ENCODE data around the gene MYCBPAP. TPM values are rescaled to one million over a fixed set of nuclear protein-coding genes. Genes with fewer than 3 reads are reported as not detected.
A peak's percentile ranks its signal among the peaks of the same experiment; 100 is the strongest.
"Not testable (repeated sequence)": the region's sequence is repeated elsewhere in the genome, so short reads cannot be mapped to it uniquely, and the experiment has no call there.

MYCBPAP gene
- total RNA-seq, 1 donor, result 0.86 TPM

DNA sequence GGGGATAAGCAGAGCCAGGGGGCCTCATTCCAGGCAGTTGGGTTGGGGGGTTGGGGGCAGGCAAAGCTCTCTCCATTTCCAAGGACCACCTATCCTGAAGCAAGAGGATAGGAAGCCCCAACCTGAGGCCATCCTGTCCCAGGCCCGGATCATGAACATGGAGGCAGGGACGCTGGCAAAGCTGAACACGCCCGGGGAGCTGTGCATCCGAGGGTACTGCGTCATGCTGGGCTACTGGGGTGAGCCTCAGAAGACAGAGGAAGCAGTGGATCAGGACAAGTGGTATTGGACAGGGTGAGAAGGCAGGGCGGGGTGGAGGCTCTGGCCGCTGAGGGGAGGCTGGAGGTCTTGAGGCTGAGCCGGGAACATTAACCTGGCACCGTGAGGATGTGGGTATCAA is 36.0 kb upstream of the MYCBPAP start:
- DNase-seq (ENCODE audit: low read depth), result no peak
- TF ChIP-seq CTCF (IDR thresholded peaks at IDR 0.05; ENCODE audit: insufficient read depth, low read depth, low read length), result no peak

GRCh38 chr17:50472761-50473161 is 35.5 kb upstream of the MYCBPAP start:
- peak; percentile 22 for DNase-seq (ENCODE audit: low read depth)
- TF ChIP-seq CTCF (IDR thresholded peaks at IDR 0.05; ENCODE audit: insufficient read depth, low read depth, low read length), result peak; percentile 47
- not testable (repeated sequence) for H3K4me3 ChIP-seq (ENCODE audit: low read depth, low read length)

More for the DNA sequence above, 36.0 kb upstream of the MYCBPAP start:
- H3K4me3 ChIP-seq (ENCODE audit: low read depth, low read length), result no peak overlapping the region

DNA sequence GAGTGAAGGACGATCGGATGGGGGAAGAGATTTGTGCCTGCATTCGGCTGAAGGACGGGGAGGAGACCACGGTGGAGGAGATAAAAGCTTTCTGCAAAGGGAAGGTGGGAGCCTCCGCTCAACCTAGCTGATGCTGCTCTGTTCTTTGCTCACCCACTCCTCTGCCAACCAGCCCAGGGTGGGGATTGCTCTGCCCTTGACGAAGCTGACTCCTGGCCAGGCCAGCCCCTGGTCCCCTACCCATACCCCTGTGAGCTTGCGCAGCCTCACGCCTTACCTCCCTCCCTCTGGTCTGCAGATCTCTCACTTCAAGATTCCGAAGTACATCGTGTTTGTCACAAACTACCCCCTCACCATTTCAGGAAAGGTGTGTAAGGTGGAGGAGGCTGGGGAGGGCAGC is 34.3 kb upstream of the MYCBPAP start:
- H3K4me3 ChIP-seq (ENCODE audit: low read depth, low read length), result no peak overlapping the region
- no peak for TF ChIP-seq CTCF (IDR thresholded peaks at IDR 0.05; ENCODE audit: insufficient read depth, low read depth, low read length)
- DNase-seq (ENCODE audit: low read depth), result no peak

- no peak for DNase-seq (ENCODE audit: low read depth)
- TF ChIP-seq CTCF (IDR thresholded peaks at IDR 0.05; ENCODE audit: insufficient read depth, low read depth, low read length), result no peak
- no peak overlapping the region for H3K4me3 ChIP-seq (ENCODE audit: low read depth, low read length)
Observed at GRCh38 chr17:50474523-50474922, 33.7 kb upstream of the MYCBPAP start.

GRCh38 chr17:50475362-50475761 is 32.9 kb upstream of the MYCBPAP start:
- TF ChIP-seq CTCF (IDR thresholded peaks at IDR 0.05; ENCODE audit: insufficient read depth, low read depth, low read length), result no peak
- H3K4me3 ChIP-seq (ENCODE audit: low read depth, low read length), result no peak overlapping the region
- DNase-seq (ENCODE audit: low read depth), result no peak

DNA sequence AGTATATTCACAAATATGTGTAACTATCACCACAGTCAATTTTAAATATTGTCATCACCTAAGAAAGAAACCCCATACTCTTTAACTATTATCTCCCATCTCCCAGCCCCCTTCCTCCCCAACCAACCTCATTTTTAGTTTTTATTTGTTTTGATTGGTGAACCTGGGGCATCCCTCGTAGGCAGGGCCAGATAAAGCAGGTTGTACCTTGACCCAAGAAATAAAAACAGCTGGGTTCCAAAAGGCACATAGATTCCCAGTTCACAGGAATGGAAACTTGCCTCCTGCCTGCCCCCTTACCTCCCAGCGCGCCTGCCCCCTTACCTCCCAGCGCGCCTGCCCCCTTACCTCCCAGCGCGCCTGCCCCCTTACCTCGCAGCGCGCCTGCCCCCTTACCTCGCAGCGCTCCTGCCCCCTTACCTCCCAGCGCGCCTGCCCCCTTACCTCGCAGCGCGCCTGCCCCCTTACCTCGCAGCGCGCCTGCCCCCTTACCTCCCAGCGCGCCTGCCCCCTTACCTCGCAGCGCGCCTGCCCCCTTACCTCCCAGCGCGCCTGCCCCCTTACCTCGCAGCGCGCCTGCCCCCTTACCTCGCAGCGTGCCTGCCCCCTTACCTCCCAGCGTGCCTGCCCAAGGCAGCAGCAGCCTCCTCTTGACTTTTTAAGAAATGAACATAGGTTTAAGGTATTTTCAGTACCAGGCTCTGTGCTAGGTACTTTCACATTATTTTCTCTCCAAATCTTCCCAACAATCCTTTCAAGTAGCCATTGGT is 32.3 kb upstream of the MYCBPAP start:
- not testable (repeated sequence) for DNase-seq (ENCODE audit: low read depth); H3K4me3 ChIP-seq (ENCODE audit: low read depth, low read length)

GRCh38 chr17:50476545-50477315 is 31.5 kb upstream of the MYCBPAP start:
- TF ChIP-seq CTCF (IDR thresholded peaks at IDR 0.05; ENCODE audit: insufficient read depth, low read depth, low read length), result no peak

More at GRCh38 chr17:50476545-50477315, 31.5 kb upstream of the MYCBPAP start:
- no peak for DNase-seq (ENCODE audit: low read depth)
- H3K4me3 ChIP-seq (ENCODE audit: low read depth, low read length), result no peak overlapping the region

All from fibroblast of villous mesenchyme (primary cell).